HG03097 (cell line): ENCODE measurements around the gene RFX3.

Experiments
- ATAC-seq: cut with Tn5 transposase; IDR thresholded peaks from one replicate; pipeline ENCODE4 v1.9.1; 2021; ENCODE audit not compliant: unreplicated experiment, low FRiP score

RFX3 gene

GRCh38 chr9:3243683-3244082 is 282.1 kb downstream of the RFX3 start:
- no peak for ATAC-seq

- no peak for ATAC-seq
These were observed 284.5 kb downstream of the RFX3 start for GRCh38 chr9:3241290-3241689.

- peak; percentile 91 for ATAC-seq
These were observed 285.0 kb downstream of the RFX3 start for GRCh38 chr9:3240656-3241268.

GRCh38 chr9:3239240-3239639 is 286.6 kb downstream of the RFX3 start:
- no peak for ATAC-seq

- ATAC-seq = no peak
These were observed 287.6 kb downstream of the RFX3 start for GRCh38 chr9:3238236-3238635.

GRCh38 chr9:3237121-3237520 is 288.7 kb downstream of the RFX3 start:
- ATAC-seq = no peak

- no peak for ATAC-seq
These were observed 290.3 kb downstream of the RFX3 start for GRCh38 chr9:3235497-3235896.

- no peak for ATAC-seq
These were observed 300.9 kb downstream of the RFX3 start for GRCh38 chr9:3224931-3225330.

- no peak for ATAC-seq
These were observed 310.1 kb downstream of the RFX3 start for GRCh38 chr9:3215658-3216057.

GRCh38 chr9:3214741-3215140 is 311.1 kb downstream of the RFX3 start:
- ATAC-seq = no peak

- no peak for ATAC-seq
These were observed 320.2 kb downstream of the RFX3 start for GRCh38 chr9:3205421-3206095.

- ATAC-seq = no peak
These were observed 325.4 kb downstream of the RFX3 start for GRCh38 chr9:3200331-3200774.

- no peak for ATAC-seq
These were observed 332.0 kb downstream of the RFX3 start for GRCh38 chr9:3193791-3194190.

- no peak for ATAC-seq
These were observed 334.1 kb downstream of the RFX3 start for GRCh38 chr9:3191715-3192114.

- no peak for ATAC-seq
These were observed 336.5 kb downstream of the RFX3 start for GRCh38 chr9:3189113-3189861.

GRCh38 chr9:3186751-3187150 is 339.1 kb downstream of the RFX3 start:
- ATAC-seq = no peak

GRCh38 chr9:3181049-3181953 is 344.5 kb downstream of the RFX3 start:
- ATAC-seq = peak; percentile 83

GRCh38 chr9:3180696-3181048 is 345.1 kb downstream of the RFX3 start:
- ATAC-seq = no peak

- no peak for ATAC-seq
These were observed 346.1 kb downstream of the RFX3 start for GRCh38 chr9:3179711-3180110.

- no peak for ATAC-seq
These were observed 347.9 kb downstream of the RFX3 start for GRCh38 chr9:3177936-3178335.
